Stimulated activated effector memory CD8-positive, alpha-beta T cell treated with anti-CD3 and anti-CD28 coated beads, Interleukin-12 subunit alpha, Interleukin-12 subunit beta, amount 100 ng/mL, for 72 hours (primary cell): ENCODE results near the gene TANGO6.

Experiments used
- ATAC-seq: fragments of 150-1000 bp; cut with Tn5 transposase; 2 replicates; pipeline ENCODE4 v1.10.0; 2021
- DNase-seq, 2 donors: peaks; one replicate each; pipeline ENCODE4 v3.0.0; 2021 to 2022; ENCODE audit warnings: low spot score in 2 of 2
- H3K27ac Mint-ChIP-seq: one replicate; pipeline ENCODE4 v1.8.0; 2022; ENCODE audit warnings: mild to moderate bottlenecking, mixed read lengths
- H3K36me3 Mint-ChIP-seq: one replicate; pipeline ENCODE4 v1.8.0; 2022; ENCODE audit warnings: mild to moderate bottlenecking, mixed read lengths
- H3K4me1 Mint-ChIP-seq: one replicate; pipeline ENCODE4 v1.8.0; 2022; ENCODE audit warnings: mixed read lengths
- H3K4me3 Mint-ChIP-seq: one replicate; pipeline ENCODE4 v1.8.0; 2022; ENCODE audit warnings: mild to moderate bottlenecking, mixed read lengths
- H3K9me3 Mint-ChIP-seq: one replicate; pipeline ENCODE4 v1.8.0; 2022; ENCODE audit warnings: mixed read lengths

Gene TANGO6

DNA sequence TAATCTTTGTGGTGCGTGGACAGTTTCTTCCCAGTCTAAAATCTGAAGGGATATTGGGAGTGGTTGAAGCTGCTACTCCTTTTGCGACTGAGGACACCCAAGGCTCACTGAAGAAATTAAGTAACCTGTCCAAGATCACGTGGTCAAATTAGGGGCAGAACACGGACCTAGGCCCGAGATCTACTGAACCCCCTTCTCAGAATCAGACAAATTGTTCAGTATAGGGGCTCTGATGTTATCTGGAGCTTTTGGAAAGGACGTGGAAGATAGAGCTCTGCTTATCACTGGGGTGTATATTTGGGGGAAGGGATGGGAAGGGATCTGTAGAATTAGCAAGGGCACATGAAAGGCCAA is 857 bp downstream of the TANGO6 start:
- H3K36me3 Mint-ChIP-seq: peaks cover 10% of the 10 kb centered on the region
- ATAC-seq (no peak), DNase-seq (no peak)
- H3K27ac Mint-ChIP-seq: peak overlapping the region; percentile 91
- no peaks in the 10 kb centered on the region for H3K9me3 Mint-ChIP-seq
- peak overlapping the region; percentile 91 for H3K4me3 Mint-ChIP-seq
- H3K4me1 Mint-ChIP-seq: peaks cover 30% of the 10 kb centered on the region

GRCh38 chr16:68848786-68849185 is 5.5 kb downstream of the TANGO6 start:
- H3K4me3 Mint-ChIP-seq: no peak overlapping the region
- H3K27ac Mint-ChIP-seq: no peak overlapping the region
- H3K9me3 Mint-ChIP-seq: no peaks in the 10 kb centered on the region
- DNase-seq (no peak), ATAC-seq (no peak)
- H3K4me1 Mint-ChIP-seq: peaks cover 22% of the 10 kb centered on the region
- peaks cover 10% of the 10 kb centered on the region for H3K36me3 Mint-ChIP-seq

GRCh38 chr16:68850481-68850880 is 7.2 kb downstream of the TANGO6 start:
- H3K27ac Mint-ChIP-seq: no peak overlapping the region
- DNase-seq (no peak), ATAC-seq (no peak)
- H3K9me3 Mint-ChIP-seq: no peaks in the 10 kb centered on the region
- no peak overlapping the region for H3K4me3 Mint-ChIP-seq
- peaks cover 10% of the 10 kb centered on the region for H3K36me3 Mint-ChIP-seq
- H3K4me1 Mint-ChIP-seq: peaks cover 13% of the 10 kb centered on the region

DNA sequence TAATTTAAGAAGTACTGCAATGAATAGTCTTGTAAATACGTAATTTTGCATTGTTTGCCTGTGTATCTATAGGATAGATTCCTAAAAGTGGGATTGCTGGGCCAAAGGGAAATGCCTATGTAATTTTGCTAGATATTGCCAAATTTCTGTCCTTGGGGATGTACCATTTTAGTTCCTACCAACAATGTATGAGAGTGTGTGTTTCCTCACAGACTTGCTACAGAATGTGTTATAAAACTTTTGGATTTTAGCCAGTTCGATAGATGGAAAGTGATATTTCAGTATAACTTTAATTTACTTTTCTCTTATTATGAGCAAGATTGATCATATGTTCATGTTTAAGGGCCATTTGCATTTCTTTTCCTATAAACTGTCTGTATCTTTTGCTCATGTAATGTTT is 8.3 kb downstream of the TANGO6 start:
- ATAC-seq (no peak), DNase-seq (no peak)
- no peaks in the 10 kb centered on the region for H3K9me3 Mint-ChIP-seq
- H3K4me1 Mint-ChIP-seq: peaks cover 19% of the 10 kb centered on the region
- H3K36me3 Mint-ChIP-seq: peaks cover 7% of the 10 kb centered on the region
- H3K27ac Mint-ChIP-seq: no peak overlapping the region
- H3K4me3 Mint-ChIP-seq: no peak overlapping the region

- peaks cover 8% of the 10 kb centered on the region for H3K36me3 Mint-ChIP-seq
- no peaks in the 10 kb centered on the region for H3K9me3 Mint-ChIP-seq
- no peak for DNase-seq
- peaks cover 12% of the 10 kb centered on the region for H3K4me1 Mint-ChIP-seq
- ATAC-seq: no peak
- H3K27ac Mint-ChIP-seq: no peak overlapping the region
- H3K4me3 Mint-ChIP-seq: no peak overlapping the region
Observed at GRCh38 chr16:68857479-68857878, 14.1 kb downstream of the TANGO6 start.

- H3K4me1 Mint-ChIP-seq: peaks cover 12% of the 10 kb centered on the region
- DNase-seq: no peak
- H3K36me3 Mint-ChIP-seq: peaks cover 31% of the 10 kb centered on the region
- no peak overlapping the region for H3K27ac Mint-ChIP-seq
- H3K4me3 Mint-ChIP-seq: no peak overlapping the region
- no peaks in the 10 kb centered on the region for H3K9me3 Mint-ChIP-seq
- no peak for ATAC-seq
Observed at GRCh38 chr16:68859828-68860227, 16.5 kb downstream of the TANGO6 start.

DNA sequence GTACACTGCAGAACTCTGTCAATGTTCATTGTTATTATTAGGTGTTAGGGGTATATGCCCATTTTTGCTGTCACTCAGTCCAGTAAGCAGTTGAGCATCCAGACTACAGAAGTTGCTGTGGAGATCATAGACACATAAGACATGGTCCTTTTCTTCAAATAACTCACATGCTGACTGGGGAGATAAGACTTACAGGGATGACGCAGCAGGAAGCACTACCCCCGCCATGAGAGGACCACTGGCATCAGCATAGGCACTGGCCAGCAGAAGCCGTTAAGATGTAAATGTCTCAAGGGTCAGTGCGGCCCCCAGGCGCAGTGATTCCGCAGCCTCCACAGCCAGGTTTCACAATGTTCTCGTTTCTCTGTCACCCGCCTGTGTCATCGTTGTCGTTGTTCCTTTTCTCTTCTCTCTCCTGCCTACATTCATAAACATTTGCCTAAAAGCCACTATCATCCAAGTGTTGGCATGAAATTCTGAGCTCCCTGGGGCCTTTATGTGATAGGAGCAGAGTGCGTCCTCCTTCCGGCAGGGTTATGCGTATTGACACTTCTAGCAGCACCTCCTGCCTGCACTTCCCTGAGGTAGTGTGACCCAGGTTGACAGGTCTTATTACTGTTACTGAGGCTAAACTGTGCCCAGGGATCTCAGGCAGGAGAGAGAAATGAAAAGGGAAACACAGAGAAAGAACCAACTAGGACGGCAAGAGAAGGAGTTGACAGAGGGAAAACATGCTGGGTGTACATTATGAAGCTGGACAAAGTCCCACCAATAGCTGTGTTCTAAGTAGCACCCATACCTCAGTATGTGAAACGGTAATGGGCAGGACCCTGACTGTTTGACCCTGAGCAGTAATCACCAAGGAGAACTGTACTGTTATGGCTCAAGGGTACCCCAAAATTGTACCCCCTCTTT is 17.9 kb downstream of the TANGO6 start:
- Mint-ChIP-seq H3K36me3 (peaks cover 45% of the 10 kb centered on the region), H3K9me3 (no peaks in the 10 kb centered on the region), H3K4me3 (no peak overlapping the region), H3K27ac (no peak overlapping the region), H3K4me1 (peaks cover 7% of the 10 kb centered on the region)
- DNase-seq (no peak), ATAC-seq (no peak)

- ATAC-seq (no peak), DNase-seq (no peak)
- Mint-ChIP-seq H3K4me3 (no peak overlapping the region), H3K4me1 (no peaks in the 10 kb centered on the region), H3K27ac (no peak overlapping the region), H3K9me3 (no peaks in the 10 kb centered on the region), H3K36me3 (peaks cover 86% of the 10 kb centered on the region)
Observed at GRCh38 chr16:68866933-68867332, 23.6 kb downstream of the TANGO6 start.

DNA sequence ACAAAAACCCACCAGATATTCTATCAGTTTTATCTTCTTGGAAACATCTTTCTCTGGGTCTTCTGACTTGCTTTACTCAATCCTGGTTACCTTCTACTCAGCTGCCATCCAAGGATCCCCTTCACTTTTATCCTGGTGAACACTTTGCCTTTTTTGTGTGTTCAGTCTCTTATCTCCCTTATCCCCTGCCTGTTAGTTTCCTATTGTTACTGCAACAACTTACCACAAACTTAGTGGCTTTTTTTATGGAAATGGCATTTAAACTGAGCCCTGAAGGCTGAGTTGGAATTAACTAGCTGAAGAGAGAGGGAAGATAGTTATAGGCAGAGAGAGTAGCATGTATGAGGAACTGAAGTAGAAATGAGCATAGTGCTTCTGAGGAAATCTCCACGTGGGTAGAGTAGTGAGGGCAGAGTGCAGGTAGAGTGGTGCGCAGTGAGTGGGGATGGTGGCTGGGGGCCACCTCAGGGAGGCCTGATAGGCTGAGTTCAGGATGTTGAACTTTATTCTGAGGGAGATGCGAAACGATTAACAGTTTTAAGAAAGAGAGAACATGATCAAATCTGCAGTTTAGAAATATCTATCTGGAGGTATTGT is 26.3 kb downstream of the TANGO6 start:
- DNase-seq: no peak
- H3K9me3 Mint-ChIP-seq: no peaks in the 10 kb centered on the region
- no peak overlapping the region for H3K4me3 Mint-ChIP-seq
- peaks cover 88% of the 10 kb centered on the region for H3K36me3 Mint-ChIP-seq
- H3K4me1 Mint-ChIP-seq: no peaks in the 10 kb centered on the region
- no peak overlapping the region for H3K27ac Mint-ChIP-seq
- no peak for ATAC-seq

- H3K27ac Mint-ChIP-seq: no peak overlapping the region
- peaks cover 87% of the 10 kb centered on the region for H3K36me3 Mint-ChIP-seq
- no peaks in the 10 kb centered on the region for H3K9me3 Mint-ChIP-seq
Observed at GRCh38 chr16:68873635-68874471, 30.5 kb downstream of the TANGO6 start.

DNA sequence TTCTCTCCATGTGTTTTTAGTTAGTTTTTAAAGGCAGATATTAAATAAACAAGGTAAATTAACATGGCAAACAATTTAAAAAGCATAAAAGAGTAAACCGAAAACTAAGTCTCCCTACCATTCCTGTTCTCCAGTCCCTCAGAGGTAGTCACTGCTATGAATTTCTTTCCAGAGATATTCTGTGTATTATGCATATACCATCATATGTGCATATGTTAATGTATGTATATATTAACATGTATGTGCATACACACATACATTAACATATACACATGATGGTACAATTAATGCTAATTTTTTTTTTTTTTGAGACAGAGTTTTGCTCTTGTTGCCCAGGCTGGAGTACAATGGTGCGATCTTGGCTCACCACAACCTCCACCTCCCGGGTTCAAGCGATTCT is 32.5 kb downstream of the TANGO6 start:
- Mint-ChIP-seq H3K4me1 (no peaks in the 10 kb centered on the region), H3K4me3 (no peak overlapping the region), H3K27ac (no peak overlapping the region), H3K36me3 (peaks cover 97% of the 10 kb centered on the region), H3K9me3 (no peaks in the 10 kb centered on the region)
- DNase-seq: no peak
- ATAC-seq: no peak

More at GRCh38 chr16:68873635-68874471, 30.5 kb downstream of the TANGO6 start:
- ATAC-seq (no peak), DNase-seq (no peak)
- Mint-ChIP-seq H3K4me1 (no peaks in the 10 kb centered on the region), H3K4me3 (no peak overlapping the region)

GRCh38 chr16:68883685-68884084 is 40.4 kb downstream of the TANGO6 start:
- no peak overlapping the region for H3K4me3 Mint-ChIP-seq
- no peak overlapping the region for H3K27ac Mint-ChIP-seq
- no peaks in the 10 kb centered on the region for H3K9me3 Mint-ChIP-seq
- H3K4me1 Mint-ChIP-seq: no peaks in the 10 kb centered on the region
- ATAC-seq: no peak
- peaks cover 69% of the 10 kb centered on the region for H3K36me3 Mint-ChIP-seq
- no peak for DNase-seq

DNA sequence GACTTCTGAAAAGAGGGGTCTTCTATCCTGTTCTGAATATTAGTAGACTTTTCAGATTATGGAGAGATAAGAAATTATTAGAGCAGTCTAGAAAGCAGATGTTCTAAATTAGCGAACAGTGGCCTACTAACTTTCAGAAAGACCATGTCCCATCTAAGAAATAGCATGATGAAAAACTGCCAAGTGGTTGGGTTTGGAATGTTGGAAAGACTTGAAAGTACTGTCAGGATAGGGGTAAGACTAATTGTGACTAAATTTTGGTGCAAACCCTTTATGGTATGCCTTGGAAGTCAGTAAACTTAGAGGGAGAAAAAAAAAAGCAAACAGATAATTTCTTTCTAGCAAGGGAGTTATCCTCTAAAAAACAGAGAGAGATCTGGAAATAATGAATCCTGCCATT is 41.1 kb downstream of the TANGO6 start:
- no peaks in the 10 kb centered on the region for H3K9me3 Mint-ChIP-seq
- ATAC-seq (no peak), DNase-seq (no peak)
- H3K4me1 Mint-ChIP-seq: no peaks in the 10 kb centered on the region
- H3K4me3 Mint-ChIP-seq: no peak overlapping the region
- peaks cover 63% of the 10 kb centered on the region for H3K36me3 Mint-ChIP-seq
- no peak overlapping the region for H3K27ac Mint-ChIP-seq

DNA sequence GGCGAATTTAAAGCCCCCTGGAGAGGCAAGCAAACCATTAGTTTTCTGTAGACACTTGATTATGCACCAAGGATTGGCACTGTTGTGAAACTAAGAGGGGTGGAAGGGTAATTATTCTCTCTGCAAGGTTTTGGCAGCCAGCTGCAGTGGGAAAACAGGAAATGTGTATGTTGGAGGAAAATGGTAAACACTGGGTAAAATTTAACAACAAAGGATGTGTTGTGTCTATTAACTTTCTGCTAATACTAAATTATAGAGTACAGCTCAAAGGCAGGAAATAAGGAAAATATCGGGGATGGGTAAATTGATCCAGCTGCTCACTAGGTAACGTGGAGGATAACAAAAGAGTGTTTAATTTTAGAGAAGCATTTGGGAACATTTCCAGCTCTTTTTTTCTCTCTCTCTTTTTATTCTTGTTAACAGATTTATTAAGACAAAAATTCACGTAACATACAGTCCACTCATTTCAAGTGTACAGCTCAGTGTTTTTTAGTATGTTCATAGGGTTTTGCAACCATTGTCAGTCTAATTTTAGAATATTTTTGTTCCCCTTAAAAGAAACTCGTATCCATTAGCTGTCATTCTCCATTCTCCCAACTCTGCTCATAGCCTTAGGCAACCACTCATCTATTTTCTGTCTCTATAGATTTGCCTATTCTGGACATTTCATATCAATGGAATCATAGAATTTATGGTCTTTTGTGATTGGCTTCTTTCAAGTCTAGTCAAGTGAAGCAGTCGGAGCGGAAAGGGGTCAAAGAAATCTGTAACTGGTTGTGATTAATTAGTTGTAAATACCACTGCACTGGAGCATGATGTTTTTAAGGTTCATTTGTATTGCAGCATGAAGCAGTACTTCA is 41.8 kb downstream of the TANGO6 start:
- Mint-ChIP-seq H3K9me3 (no peaks in the 10 kb centered on the region), H3K4me3 (no peak overlapping the region), H3K4me1 (no peaks in the 10 kb centered on the region), H3K27ac (no peak overlapping the region), H3K36me3 (peaks cover 56% of the 10 kb centered on the region)
- ATAC-seq (no peak), DNase-seq (no peak)

- H3K4me1 Mint-ChIP-seq: no peaks in the 10 kb centered on the region
- no peak overlapping the region for H3K4me3 Mint-ChIP-seq
- no peaks in the 10 kb centered on the region for H3K9me3 Mint-ChIP-seq
- DNase-seq (no peak), ATAC-seq (no peak)
- no peak overlapping the region for H3K27ac Mint-ChIP-seq
- peaks cover 35% of the 10 kb centered on the region for H3K36me3 Mint-ChIP-seq
Observed at GRCh38 chr16:68887107-68887506, 43.8 kb downstream of the TANGO6 start.
